ENCODE results near the gene PCMTD2. TPM values are rescaled to one million over a fixed set of nuclear protein-coding genes. Genes with fewer than 3 reads are reported as not detected.
"Not testable (repeated sequence)": the region's sequence is repeated elsewhere in the genome, so short reads cannot be mapped to it uniquely, and the experiment has no call there.

PCMTD2 gene
- total RNA-seq, 1 donor from 2014 or later, result 82.4 TPM

DNA sequence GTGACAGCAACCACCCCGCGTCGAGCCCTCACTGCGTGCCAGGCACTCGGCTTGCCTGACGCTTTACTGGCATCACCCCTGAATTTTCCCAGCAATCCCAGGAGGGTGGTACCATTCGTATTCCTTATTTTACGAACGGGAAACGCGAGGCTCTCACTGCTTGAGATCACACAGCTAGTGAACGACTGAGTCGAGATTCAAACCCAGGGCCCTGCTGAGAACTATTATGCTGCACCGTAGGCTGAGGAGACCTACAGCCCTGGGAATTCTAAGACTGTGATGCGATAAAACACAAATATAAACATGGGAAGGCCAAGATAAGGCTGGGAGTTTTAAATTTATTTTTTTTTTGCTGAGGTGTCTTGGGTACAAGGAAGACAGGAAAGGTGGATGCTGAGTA, 60.3 kb downstream of the PCMTD2 start:
- not testable (repeated sequence) for H3K27ac Mint-ChIP-seq (ENCODE audit: unreplicated experiment); H3K4me1 Mint-ChIP-seq (ENCODE audit: low read depth, unreplicated experiment); DNase-seq; H3K27me3 Mint-ChIP-seq (ENCODE audit: unreplicated experiment); H3K36me3 Mint-ChIP-seq (ENCODE audit: unreplicated experiment); H3K9me3 Mint-ChIP-seq (ENCODE audit: unreplicated experiment)
- H3K4me3 Mint-ChIP-seq (ENCODE audit: unreplicated experiment), result peak overlapping the region; percentile 82

GRCh38 chr20:64316415-64317083, 61.0 kb downstream of the PCMTD2 start:
- H3K27me3 Mint-ChIP-seq (ENCODE audit: unreplicated experiment); H3K9me3 Mint-ChIP-seq (ENCODE audit: unreplicated experiment); H3K4me3 Mint-ChIP-seq (ENCODE audit: unreplicated experiment); H3K27ac Mint-ChIP-seq (ENCODE audit: unreplicated experiment); H3K4me1 Mint-ChIP-seq (ENCODE audit: low read depth, unreplicated experiment); H3K36me3 Mint-ChIP-seq (ENCODE audit: unreplicated experiment): not testable (repeated sequence)
- peak; percentile 54 for DNase-seq

DNA sequence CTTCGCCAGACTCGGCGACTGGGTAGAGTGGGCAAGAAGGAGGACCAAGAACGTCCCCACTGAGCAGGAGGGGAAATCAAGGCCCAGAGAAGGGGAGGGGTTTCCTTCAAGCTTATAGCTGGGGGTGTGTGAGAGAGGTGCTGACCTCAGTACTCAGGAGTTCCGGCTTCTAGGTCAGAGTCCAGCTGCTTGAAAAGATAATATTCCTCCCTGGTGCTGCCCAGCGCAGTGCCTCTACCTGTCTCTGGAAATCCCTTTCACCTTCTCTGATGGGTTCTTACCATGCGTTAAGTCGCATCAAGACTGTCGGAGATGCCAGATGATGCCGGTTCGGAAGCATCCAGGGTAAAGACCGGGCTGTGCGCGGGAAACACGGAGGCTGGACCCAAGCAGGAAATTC, 61.8 kb downstream of the PCMTD2 start:
- H3K9me3 Mint-ChIP-seq (ENCODE audit: unreplicated experiment); H3K4me3 Mint-ChIP-seq (ENCODE audit: unreplicated experiment); H3K36me3 Mint-ChIP-seq (ENCODE audit: unreplicated experiment); DNase-seq; H3K4me1 Mint-ChIP-seq (ENCODE audit: low read depth, unreplicated experiment); H3K27ac Mint-ChIP-seq (ENCODE audit: unreplicated experiment); H3K27me3 Mint-ChIP-seq (ENCODE audit: unreplicated experiment): not testable (repeated sequence)

DNA sequence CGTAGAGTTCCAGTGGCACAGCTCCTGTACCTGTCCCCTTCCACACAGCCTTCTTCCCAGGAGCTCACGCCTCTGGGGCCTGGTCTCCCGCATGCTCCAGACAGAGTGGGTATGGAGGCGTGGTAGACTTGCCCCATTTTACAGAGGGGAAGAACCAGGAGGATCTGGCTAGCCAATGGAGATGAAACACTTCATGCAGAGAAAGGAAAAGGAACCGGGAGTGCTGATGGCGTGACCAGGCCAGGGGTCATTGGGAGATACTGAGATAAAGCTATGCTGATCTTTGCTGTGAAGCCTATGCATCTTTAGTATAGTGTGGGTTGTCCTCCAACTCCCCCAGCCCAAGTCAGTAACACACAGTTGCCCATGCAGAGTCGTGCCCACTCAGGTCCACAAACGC, 62.5 kb downstream of the PCMTD2 start:
- not testable (repeated sequence) for DNase-seq; H3K4me1 Mint-ChIP-seq (ENCODE audit: low read depth, unreplicated experiment); H3K4me3 Mint-ChIP-seq (ENCODE audit: unreplicated experiment); H3K27me3 Mint-ChIP-seq (ENCODE audit: unreplicated experiment); H3K36me3 Mint-ChIP-seq (ENCODE audit: unreplicated experiment); H3K27ac Mint-ChIP-seq (ENCODE audit: unreplicated experiment); H3K9me3 Mint-ChIP-seq (ENCODE audit: unreplicated experiment)

DNA sequence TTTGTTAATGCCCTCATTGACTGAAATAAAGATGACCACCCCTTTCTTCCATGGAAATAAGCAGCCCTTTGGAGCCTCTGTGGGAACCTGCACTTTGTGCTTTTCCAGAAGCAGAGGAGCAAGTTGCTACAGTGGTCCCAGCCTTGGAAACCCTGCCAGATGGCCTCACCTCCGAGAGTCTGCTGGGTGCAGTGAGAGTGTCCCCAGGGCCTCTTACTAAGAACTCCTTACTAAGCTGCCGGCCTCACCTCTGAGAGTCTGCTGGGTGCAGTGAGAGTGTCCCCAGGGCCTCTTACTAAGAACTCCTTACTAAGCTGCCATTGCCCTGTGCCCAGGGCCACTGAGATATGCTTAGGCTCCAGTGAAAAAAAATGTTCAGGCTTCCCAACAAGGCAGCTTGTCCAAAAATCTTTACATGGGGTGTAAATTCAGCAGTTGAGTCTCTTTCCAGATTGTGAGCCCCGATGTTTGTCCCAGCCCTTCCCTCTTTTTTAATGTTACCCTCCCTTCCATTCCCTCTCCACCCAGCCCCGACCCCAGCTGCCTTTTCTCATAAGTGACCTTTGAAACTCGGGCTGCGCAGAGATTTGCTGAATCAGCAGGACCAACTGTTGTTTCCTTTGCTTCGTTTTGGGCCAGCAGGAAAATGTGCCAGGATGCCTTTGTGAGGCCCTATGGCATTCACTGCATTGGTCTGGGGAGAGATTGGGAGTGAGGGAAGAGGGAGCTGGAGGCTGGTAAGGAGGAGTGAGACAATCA, 66.7 kb downstream of the PCMTD2 start:
- peak; percentile 41 for DNase-seq
- H3K4me3 Mint-ChIP-seq (ENCODE audit: unreplicated experiment); H3K4me1 Mint-ChIP-seq (ENCODE audit: low read depth, unreplicated experiment); H3K36me3 Mint-ChIP-seq (ENCODE audit: unreplicated experiment); H3K27ac Mint-ChIP-seq (ENCODE audit: unreplicated experiment); H3K9me3 Mint-ChIP-seq (ENCODE audit: unreplicated experiment); H3K27me3 Mint-ChIP-seq (ENCODE audit: unreplicated experiment): not testable (repeated sequence)

Other genes starting within 250 kb of the PCMTD2 start
- 3.9 TPM for gene C20orf204, start 219.6 kb upstream of the PCMTD2 start, total RNA-seq (ENCODE audit: unreplicated experiment)
- gene SOX18, start 206.1 kb upstream of the PCMTD2 start, total RNA-seq (ENCODE audit: unreplicated experiment), result 0.66 TPM
- 102 TPM for gene TCEA2, start 192.6 kb upstream of the PCMTD2 start, total RNA-seq (ENCODE audit: unreplicated experiment)
- gene RGS19, start 176.2 kb upstream of the PCMTD2 start, total RNA-seq (ENCODE audit: unreplicated experiment), result 4.4 TPM
- 2.9 TPM for gene OPRL1, start 175.7 kb upstream of the PCMTD2 start, total RNA-seq (ENCODE audit: unreplicated experiment)
- not detected for gene LKAAEAR1, start 171.3 kb upstream of the PCMTD2 start, total RNA-seq (ENCODE audit: unreplicated experiment)
- gene NPBWR2, start 148.2 kb upstream of the PCMTD2 start, total RNA-seq (ENCODE audit: unreplicated experiment), result not detected
- gene MYT1, start 91.3 kb upstream of the PCMTD2 start, total RNA-seq (ENCODE audit: unreplicated experiment), result 159 TPM

All from glutamatergic neuron (in vitro differentiated cells).